KMS-11 (cell line): ENCODE measurements around the gene NSUN2.

Source experiments
- H2AFZ ChIP-seq: fragments of 200-600 bp; sonication (generic); 2 replicates; pipeline ENCODE4 v1.6.1; 2016; ENCODE audit warnings: antibody characterized with exemption, mixed run types, low read depth
- H3K27ac ChIP-seq: fragments of 200-600 bp; sonication (generic); 2 replicates; pipeline ENCODE4 v1.6.1; 2016; ENCODE audit warnings: mild to moderate bottlenecking, mixed run types
- H3K27me3 ChIP-seq: fragments of 200-600 bp; sonication (generic); 2 replicates; pipeline ENCODE4 v1.6.1; 2017; ENCODE audit warnings: mild to moderate bottlenecking, low read depth, mixed run types, moderate library complexity; ENCODE audit not compliant: insufficient read depth
- H3K36me3 ChIP-seq: fragments of 200-600 bp; sonication (generic); 2 replicates; pipeline ENCODE4 v1.6.1; 2017; ENCODE audit warnings: mild to moderate bottlenecking, mixed run types; ENCODE audit not compliant: insufficient read depth
- H3K4me1 ChIP-seq: fragments of 200-600 bp; sonication (generic); 2 replicates; pipeline ENCODE4 v1.6.1; 2016; ENCODE audit warnings: mild to moderate bottlenecking, low read depth, mixed run types; ENCODE audit not compliant: poor library complexity, severe bottlenecking
- H3K4me2 ChIP-seq: fragments of 200-600 bp; sonication (generic); 2 replicates; pipeline ENCODE4 v1.7.0; 2016; ENCODE audit warnings: mild to moderate bottlenecking, mixed run types
- H3K4me3 ChIP-seq: fragments of 200-600 bp; sonication (generic); IDR thresholded peaks from 2 replicates; pipeline ENCODE4 v1.6.1; 2017; ENCODE audit warnings: low read depth, low read length, mixed read lengths; ENCODE audit not compliant: insufficient read depth
- H3K79me2 ChIP-seq: fragments of 200-600 bp; sonication (generic); 2 replicates; pipeline ENCODE4 v1.6.1; 2016; ENCODE audit warnings: low read depth, mixed run types; ENCODE audit not compliant: insufficient read depth
- H3K9ac ChIP-seq: fragments of 200-600 bp; sonication (generic); 2 replicates; pipeline ENCODE4 v1.6.1; 2016; ENCODE audit warnings: mild to moderate bottlenecking, mixed run types
- H4K20me1 ChIP-seq: fragments of 200-600 bp; sonication (generic); 2 replicates; pipeline ENCODE4 v1.6.1; 2016; ENCODE audit warnings: mild to moderate bottlenecking, mixed run types; ENCODE audit not compliant: insufficient read depth
- TF ChIP-seq, protein P1 (sequence below): fragments of 200-600 bp; sonication (generic); conservative IDR thresholded peaks from 2 replicates; pipeline ENCODE4 v1.6.1; 2017; ENCODE audit warnings: low read depth, mild to moderate bottlenecking, antibody characterized with exemption, low read length, moderate library complexity, mixed read lengths

The NSUN2 gene

GRCh38 chr5:6552612-6553011 lies 80.2 kb downstream of the NSUN2 start:
- Histone ChIP-seq H3K79me2 (no peaks in the 10 kb centered on the region), H3K27me3 (no peaks in the 10 kb centered on the region), H3K9ac (no peak overlapping the region), H3K4me1 (no peaks in the 10 kb centered on the region), H2AFZ (no peak overlapping the region), H3K27ac (no peak overlapping the region), H4K20me1 (no peaks in the 10 kb centered on the region), H3K4me3 (no peak overlapping the region), H3K36me3 (no peaks in the 10 kb centered on the region), H3K4me2 (no peak overlapping the region)
- TF ChIP-seq, protein P1, sequence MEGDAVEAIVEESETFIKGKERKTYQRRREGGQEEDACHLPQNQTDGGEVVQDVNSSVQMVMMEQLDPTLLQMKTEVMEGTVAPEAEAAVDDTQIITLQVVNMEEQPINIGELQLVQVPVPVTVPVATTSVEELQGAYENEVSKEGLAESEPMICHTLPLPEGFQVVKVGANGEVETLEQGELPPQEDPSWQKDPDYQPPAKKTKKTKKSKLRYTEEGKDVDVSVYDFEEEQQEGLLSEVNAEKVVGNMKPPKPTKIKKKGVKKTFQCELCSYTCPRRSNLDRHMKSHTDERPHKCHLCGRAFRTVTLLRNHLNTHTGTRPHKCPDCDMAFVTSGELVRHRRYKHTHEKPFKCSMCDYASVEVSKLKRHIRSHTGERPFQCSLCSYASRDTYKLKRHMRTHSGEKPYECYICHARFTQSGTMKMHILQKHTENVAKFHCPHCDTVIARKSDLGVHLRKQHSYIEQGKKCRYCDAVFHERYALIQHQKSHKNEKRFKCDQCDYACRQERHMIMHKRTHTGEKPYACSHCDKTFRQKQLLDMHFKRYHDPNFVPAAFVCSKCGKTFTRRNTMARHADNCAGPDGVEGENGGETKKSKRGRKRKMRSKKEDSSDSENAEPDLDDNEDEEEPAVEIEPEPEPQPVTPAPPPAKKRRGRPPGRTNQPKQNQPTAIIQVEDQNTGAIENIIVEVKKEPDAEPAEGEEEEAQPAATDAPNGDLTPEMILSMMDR, result no peak

DNA sequence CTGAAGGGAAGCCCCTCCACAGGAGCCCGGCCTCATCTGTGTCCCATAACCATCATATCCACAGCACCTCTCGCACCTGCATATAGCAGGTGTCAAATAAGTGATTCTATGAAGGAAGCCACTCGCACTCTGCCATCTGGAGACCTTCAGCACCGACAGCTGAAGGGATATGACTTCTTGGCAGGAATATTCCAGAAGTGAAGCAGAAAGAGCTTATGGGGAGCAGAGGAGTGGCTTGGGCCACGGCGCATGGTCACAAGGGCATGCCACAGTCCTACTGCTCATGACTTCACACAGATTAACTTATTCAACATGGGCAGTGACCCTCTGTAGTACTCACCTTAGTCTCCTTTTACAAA lies 80.9 kb downstream of the NSUN2 start:
- TF ChIP-seq, protein P1, result no peak
- H4K20me1 ChIP-seq, result no peaks in the 10 kb centered on the region

DNA sequence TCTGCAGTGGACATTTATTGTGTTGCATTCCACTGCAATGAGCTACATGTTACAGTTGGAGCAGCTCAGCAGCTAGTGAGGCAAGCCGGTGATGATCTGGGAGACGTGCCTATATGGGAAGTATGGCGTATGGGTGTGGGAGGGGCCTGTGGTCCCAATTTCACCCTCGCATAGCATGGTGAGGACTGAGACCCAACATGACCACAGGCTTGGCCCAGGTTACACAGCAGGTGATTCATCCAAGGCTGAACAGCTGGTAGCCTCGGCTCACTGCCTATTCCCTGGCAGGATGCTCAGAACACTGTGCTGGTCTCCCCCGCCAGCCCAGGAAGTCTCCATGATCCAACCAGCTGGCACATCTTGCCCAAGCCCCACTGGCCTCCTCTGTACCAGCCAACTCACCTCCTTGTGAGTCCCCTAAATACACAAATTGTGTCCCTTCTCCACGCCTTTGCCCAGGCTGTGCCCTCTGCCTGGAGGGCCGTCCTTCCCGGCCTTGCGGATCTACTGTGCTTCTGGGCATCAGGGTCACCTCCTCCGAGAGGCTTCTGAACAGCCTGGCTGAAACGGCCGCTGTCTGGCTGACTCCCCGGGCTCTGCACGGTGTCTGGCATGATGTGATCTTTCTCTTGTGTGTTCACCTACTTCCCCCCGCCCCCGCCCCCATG lies 81.4 kb downstream of the NSUN2 start:
- H3K4me2 ChIP-seq, result no peak overlapping the region
- no peak overlapping the region for H3K9ac ChIP-seq
- no peak overlapping the region for H3K4me3 ChIP-seq
- H3K27ac ChIP-seq, result no peak overlapping the region
- H4K20me1 ChIP-seq, result no peaks in the 10 kb centered on the region
- no peaks in the 10 kb centered on the region for H3K36me3 ChIP-seq
- no peaks in the 10 kb centered on the region for H3K4me1 ChIP-seq
- H2AFZ ChIP-seq, result no peak overlapping the region
- H3K79me2 ChIP-seq, result no peaks in the 10 kb centered on the region
- no peaks in the 10 kb centered on the region for H3K27me3 ChIP-seq
- TF ChIP-seq, protein P1, result no peak

More for the DNA sequence above, 80.9 kb downstream of the NSUN2 start:
- Histone ChIP-seq H3K36me3 (no peaks in the 10 kb centered on the region), H3K4me2 (no peak overlapping the region), H3K79me2 (no peaks in the 10 kb centered on the region), H3K27me3 (no peaks in the 10 kb centered on the region), H3K4me3 (no peak overlapping the region), H3K4me1 (no peaks in the 10 kb centered on the region), H3K9ac (no peak overlapping the region), H3K27ac (no peak overlapping the region), H2AFZ (no peak overlapping the region)

DNA sequence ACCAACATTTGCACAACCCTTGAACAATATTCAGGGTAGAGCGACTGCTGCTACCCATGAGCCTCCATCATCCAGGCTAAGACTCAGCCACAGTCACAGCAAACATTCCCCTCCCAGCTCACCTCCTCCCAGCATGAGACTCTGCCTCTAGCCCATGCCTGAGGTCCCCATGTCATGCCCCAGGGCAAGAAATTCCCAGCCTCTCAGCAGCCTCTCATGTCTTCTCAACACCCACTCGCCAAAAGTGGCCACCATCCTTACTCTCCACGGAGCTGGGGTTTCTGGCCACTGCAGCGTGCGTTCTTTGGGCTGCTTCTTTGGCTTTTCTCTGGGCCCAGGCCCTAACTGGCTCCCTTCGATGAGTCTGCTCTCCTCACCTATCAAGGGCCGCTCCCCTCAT lies 82.2 kb downstream of the NSUN2 start:
- no peak overlapping the region for H3K4me3 ChIP-seq
- no peaks in the 10 kb centered on the region for H3K27me3 ChIP-seq
- no peaks in the 10 kb centered on the region for H3K4me1 ChIP-seq

More for the DNA sequence above, 82.2 kb downstream of the NSUN2 start:
- H2AFZ ChIP-seq, result no peak overlapping the region
- TF ChIP-seq, protein P1, result no peak
- no peaks in the 10 kb centered on the region for H4K20me1 ChIP-seq
- no peaks in the 10 kb centered on the region for H3K36me3 ChIP-seq
- H3K4me2 ChIP-seq, result no peak overlapping the region
- H3K79me2 ChIP-seq, result no peaks in the 10 kb centered on the region
- H3K27ac ChIP-seq, result no peak overlapping the region
- H3K9ac ChIP-seq, result no peak overlapping the region
